ENCODE results near the gene GHRH.

- TF ChIP-seq POLR2A (IDR thresholded peaks at IDR 0.05) = no peak
- TF ChIP-seq CTCF (IDR thresholded peaks at IDR 0.05) = no peak
Measured at GRCh38 chr20:37303637-37304036, 42.0 kb upstream of the GHRH start.
